GM23338 (cell line): ENCODE measurements around the gene SCFD1.

Source experiments
- CREB1 ChIP-seq: fragments of 250-450 bp; sonication (Bioruptor Pico); IDR thresholded peaks from 2 replicates; pipeline ENCODE4 v1.5.0; 2020; ENCODE audit warnings: low read depth, mild to moderate bottlenecking, moderate library complexity
- EZH2 ChIP-seq: fragments of 200-600 bp; sonication (generic); IDR thresholded peaks from one replicate; pipeline ENCODE4 v1.8.0; 2017; ENCODE audit warnings: antibody characterized with exemption, mild to moderate bottlenecking, low read depth; ENCODE audit not compliant: unreplicated experiment
- EZH2phosphoT487 ChIP-seq: fragments of 200-600 bp; sonication (generic); IDR thresholded peaks from one replicate; pipeline ENCODE4 v1.8.1; 2018; ENCODE audit warnings: antibody characterized with exemption; ENCODE audit not compliant: unreplicated experiment
- JUNB ChIP-seq: IDR thresholded peaks from one replicate; pipeline ENCODE4 v1.6.1; 2016; ENCODE audit warnings: antibody characterized with exemption; ENCODE audit not compliant: unreplicated experiment
- NANOG ChIP-seq: IDR thresholded peaks from 2 replicates; pipeline ENCODE4 v1.6.1; 2016; ENCODE audit warnings: antibody characterized with exemption, borderline replicate concordance
- POLR2AphosphoS5 ChIP-seq: IDR thresholded peaks from 2 replicates; pipeline ENCODE4 v1.6.1; 2016; ENCODE audit warnings: antibody characterized with exemption, low read depth
- STAT1 ChIP-seq: IDR thresholded peaks from one replicate; pipeline ENCODE4 v1.6.1; 2016; ENCODE audit warnings: antibody characterized with exemption; ENCODE audit not compliant: unreplicated experiment
- ZNF331 ChIP-seq: fragments of 250-450 bp; sonication (Bioruptor Pico); IDR thresholded peaks from 2 replicates; pipeline ENCODE4 v1.5.0; 2020; ENCODE audit warnings: low read depth, mild to moderate bottlenecking, moderate library complexity
- TF ChIP-seq, protein P1 (sequence below): IDR thresholded peaks from one replicate; pipeline ENCODE4 v1.6.1; 2018; ENCODE audit warnings: antibody characterized with exemption; ENCODE audit not compliant: unreplicated experiment
- TF ChIP-seq, protein P2 (sequence below), 2 experiments: fragments of 200-600 bp in 1 of 2; sonication (generic) in 1 of 2; conservative IDR thresholded peaks; 2 replicates each; pipeline versions ENCODE4 v1.5.1 to v1.6.1; 2016 to 2017; ENCODE audit warnings: antibody characterized with exemption in 2 of 2, low read depth in 2 of 2, mild to moderate bottlenecking in 2 of 2, moderate library complexity in 1 of 2
- TF ChIP-seq, protein P3 (sequence below): IDR thresholded peaks from 2 replicates; pipeline ENCODE4 v1.6.1; 2016; ENCODE audit warnings: antibody characterized with exemption
- TF ChIP-seq, protein P4 (sequence below): fragments of 250-450 bp; sonication (Bioruptor Pico); IDR thresholded peaks from 2 replicates; pipeline ENCODE4 v1.5.0; 2020; ENCODE audit warnings: mild to moderate bottlenecking, moderate library complexity

DNA sequence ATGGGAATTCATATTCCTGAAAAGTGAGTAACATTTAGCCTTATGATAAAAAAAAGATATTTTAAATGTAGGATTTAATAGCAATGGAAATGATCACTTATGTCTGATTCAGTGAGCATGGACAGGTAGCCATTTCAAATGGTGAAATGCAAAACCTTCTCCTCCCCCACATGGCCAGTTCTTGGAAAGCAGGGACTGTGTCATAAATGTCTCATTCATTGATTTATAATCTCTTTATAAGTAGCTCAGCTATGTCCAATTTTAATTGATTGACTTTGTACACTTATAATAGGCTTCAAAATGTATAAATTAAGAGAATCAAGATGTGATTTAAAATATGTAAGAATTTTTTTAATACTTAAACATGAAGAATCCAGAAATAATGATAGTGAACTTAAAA lies 24.6 kb upstream of the SCFD1 start:
- TF ChIP-seq, protein P1, sequence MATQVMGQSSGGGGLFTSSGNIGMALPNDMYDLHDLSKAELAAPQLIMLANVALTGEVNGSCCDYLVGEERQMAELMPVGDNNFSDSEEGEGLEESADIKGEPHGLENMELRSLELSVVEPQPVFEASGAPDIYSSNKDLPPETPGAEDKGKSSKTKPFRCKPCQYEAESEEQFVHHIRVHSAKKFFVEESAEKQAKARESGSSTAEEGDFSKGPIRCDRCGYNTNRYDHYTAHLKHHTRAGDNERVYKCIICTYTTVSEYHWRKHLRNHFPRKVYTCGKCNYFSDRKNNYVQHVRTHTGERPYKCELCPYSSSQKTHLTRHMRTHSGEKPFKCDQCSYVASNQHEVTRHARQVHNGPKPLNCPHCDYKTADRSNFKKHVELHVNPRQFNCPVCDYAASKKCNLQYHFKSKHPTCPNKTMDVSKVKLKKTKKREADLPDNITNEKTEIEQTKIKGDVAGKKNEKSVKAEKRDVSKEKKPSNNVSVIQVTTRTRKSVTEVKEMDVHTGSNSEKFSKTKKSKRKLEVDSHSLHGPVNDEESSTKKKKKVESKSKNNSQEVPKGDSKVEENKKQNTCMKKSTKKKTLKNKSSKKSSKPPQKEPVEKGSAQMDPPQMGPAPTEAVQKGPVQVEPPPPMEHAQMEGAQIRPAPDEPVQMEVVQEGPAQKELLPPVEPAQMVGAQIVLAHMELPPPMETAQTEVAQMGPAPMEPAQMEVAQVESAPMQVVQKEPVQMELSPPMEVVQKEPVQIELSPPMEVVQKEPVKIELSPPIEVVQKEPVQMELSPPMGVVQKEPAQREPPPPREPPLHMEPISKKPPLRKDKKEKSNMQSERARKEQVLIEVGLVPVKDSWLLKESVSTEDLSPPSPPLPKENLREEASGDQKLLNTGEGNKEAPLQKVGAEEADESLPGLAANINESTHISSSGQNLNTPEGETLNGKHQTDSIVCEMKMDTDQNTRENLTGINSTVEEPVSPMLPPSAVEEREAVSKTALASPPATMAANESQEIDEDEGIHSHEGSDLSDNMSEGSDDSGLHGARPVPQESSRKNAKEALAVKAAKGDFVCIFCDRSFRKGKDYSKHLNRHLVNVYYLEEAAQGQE: no peak
- TF ChIP-seq, protein P2, sequence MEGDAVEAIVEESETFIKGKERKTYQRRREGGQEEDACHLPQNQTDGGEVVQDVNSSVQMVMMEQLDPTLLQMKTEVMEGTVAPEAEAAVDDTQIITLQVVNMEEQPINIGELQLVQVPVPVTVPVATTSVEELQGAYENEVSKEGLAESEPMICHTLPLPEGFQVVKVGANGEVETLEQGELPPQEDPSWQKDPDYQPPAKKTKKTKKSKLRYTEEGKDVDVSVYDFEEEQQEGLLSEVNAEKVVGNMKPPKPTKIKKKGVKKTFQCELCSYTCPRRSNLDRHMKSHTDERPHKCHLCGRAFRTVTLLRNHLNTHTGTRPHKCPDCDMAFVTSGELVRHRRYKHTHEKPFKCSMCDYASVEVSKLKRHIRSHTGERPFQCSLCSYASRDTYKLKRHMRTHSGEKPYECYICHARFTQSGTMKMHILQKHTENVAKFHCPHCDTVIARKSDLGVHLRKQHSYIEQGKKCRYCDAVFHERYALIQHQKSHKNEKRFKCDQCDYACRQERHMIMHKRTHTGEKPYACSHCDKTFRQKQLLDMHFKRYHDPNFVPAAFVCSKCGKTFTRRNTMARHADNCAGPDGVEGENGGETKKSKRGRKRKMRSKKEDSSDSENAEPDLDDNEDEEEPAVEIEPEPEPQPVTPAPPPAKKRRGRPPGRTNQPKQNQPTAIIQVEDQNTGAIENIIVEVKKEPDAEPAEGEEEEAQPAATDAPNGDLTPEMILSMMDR (conservative IDR thresholded peaks at IDR 0.05; ENCODE audit: low read depth in 2 of 2): no peak
- TF ChIP-seq EZH2 (no peak), ZNF331 (no peak), POLR2AphosphoS5 (no peak), NANOG (no peak), CREB1 (CRISPR knock-in tag) (no peak), STAT1 (no peak), EZH2phosphoT487 (no peak), JUNB (no peak)
- TF ChIP-seq, protein P3, sequence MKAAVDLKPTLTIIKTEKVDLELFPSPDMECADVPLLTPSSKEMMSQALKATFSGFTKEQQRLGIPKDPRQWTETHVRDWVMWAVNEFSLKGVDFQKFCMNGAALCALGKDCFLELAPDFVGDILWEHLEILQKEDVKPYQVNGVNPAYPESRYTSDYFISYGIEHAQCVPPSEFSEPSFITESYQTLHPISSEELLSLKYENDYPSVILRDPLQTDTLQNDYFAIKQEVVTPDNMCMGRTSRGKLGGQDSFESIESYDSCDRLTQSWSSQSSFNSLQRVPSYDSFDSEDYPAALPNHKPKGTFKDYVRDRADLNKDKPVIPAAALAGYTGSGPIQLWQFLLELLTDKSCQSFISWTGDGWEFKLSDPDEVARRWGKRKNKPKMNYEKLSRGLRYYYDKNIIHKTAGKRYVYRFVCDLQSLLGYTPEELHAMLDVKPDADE: no peak
- TF ChIP-seq, protein P4, sequence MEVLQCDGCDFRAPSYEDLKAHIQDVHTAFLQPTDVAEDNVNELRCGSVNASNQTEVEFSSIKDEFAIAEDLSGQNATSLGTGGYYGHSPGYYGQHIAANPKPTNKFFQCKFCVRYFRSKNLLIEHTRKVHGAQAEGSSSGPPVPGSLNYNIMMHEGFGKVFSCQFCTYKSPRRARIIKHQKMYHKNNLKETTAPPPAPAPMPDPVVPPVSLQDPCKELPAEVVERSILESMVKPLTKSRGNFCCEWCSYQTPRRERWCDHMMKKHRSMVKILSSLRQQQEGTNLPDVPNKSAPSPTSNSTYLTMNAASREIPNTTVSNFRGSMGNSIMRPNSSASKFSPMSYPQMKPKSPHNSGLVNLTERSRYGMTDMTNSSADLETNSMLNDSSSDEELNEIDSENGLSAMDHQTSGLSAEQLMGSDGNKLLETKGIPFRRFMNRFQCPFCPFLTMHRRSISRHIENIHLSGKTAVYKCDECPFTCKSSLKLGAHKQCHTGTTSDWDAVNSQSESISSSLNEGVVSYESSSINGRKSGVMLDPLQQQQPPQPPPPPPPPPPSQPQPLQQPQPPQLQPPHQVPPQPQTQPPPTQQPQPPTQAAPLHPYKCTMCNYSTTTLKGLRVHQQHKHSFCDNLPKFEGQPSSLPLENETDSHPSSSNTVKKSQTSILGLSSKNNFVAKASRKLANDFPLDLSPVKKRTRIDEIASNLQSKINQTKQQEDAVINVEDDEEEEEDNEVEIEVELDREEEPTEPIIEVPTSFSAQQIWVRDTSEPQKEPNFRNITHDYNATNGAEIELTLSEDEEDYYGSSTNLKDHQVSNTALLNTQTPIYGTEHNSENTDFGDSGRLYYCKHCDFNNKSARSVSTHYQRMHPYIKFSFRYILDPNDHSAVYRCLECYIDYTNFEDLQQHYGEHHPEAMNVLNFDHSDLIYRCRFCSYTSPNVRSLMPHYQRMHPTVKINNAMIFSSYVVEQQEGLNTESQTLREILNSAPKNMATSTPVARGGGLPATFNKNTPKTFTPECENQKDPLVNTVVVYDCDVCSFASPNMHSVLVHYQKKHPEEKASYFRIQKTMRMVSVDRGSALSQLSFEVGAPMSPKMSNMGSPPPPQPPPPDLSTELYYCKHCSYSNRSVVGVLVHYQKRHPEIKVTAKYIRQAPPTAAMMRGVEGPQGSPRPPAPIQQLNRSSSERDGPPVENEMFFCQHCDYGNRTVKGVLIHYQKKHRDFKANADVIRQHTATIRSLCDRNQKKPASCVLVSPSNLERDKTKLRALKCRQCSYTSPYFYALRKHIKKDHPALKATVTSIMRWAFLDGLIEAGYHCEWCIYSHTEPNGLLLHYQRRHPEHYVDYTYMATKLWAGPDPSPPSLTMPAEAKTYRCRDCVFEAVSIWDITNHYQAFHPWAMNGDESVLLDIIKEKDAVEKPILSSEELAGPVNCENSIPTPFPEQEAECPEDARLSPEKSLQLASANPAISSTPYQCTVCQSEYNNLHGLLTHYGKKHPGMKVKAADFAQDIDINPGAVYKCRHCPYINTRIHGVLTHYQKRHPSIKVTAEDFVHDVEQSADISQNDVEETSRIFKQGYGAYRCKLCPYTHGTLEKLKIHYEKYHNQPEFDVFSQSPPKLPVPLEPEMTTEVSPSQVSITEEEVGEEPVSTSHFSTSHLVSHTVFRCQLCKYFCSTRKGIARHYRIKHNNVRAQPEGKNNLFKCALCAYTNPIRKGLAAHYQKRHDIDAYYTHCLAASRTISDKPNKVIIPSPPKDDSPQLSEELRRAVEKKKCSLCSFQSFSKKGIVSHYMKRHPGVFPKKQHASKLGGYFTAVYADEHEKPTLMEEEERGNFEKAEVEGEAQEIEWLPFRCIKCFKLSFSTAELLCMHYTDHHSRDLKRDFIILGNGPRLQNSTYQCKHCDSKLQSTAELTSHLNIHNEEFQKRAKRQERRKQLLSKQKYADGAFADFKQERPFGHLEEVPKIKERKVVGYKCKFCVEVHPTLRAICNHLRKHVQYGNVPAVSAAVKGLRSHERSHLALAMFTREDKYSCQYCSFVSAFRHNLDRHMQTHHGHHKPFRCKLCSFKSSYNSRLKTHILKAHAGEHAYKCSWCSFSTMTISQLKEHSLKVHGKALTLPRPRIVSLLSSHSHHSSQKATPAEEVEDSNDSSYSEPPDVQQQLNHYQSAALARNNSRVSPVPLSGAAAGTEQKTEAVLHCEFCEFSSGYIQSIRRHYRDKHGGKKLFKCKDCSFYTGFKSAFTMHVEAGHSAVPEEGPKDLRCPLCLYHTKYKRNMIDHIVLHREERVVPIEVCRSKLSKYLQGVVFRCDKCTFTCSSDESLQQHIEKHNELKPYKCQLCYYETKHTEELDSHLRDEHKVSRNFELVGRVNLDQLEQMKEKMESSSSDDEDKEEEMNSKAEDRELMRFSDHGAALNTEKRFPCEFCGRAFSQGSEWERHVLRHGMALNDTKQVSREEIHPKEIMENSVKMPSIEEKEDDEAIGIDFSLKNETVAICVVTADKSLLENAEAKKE: no peak
